HL-60 (cell line): ENCODE data around the gene ARMH2.

ENCODE experiments used
- DNase-seq, 2 experiments: peaks; one replicate each; pipeline ENCODE4 v3.0.0-alpha.2; 2010 to 2020; ENCODE audit warnings: low read depth in 1 of 2, low spot score in 1 of 2
- H3K27ac ChIP-seq: fragments of 250-450 bp; sonication (Bioruptor Pico); replicated peaks from 2 replicates; pipeline ENCODE4 v1.5.1; 2020; ENCODE audit warnings: mild to moderate bottlenecking, moderate library complexity
- H3K27me3 ChIP-seq: fragments of 250-450 bp; sonication (Bioruptor Pico); 2 replicates; pipeline ENCODE4 v1.5.1; 2021; ENCODE audit warnings: mild to moderate bottlenecking, moderate library complexity; ENCODE audit not compliant: insufficient read depth, poor library complexity, severe bottlenecking
- H3K4me3 ChIP-seq: replicated peaks from 2 replicates; pipeline ENCODE4 v1.5.1; 2011; ENCODE audit warnings: mild to moderate bottlenecking, control low read depth, low read length; ENCODE audit not compliant: insufficient read depth
- CTCF ChIP-seq: IDR thresholded peaks from one replicate; pipeline ENCODE4 v1.5.1; 2011; ENCODE audit warnings: low read length, control low read depth, inconsistent platforms; ENCODE audit not compliant: insufficient read depth
- SPI1 ChIP-seq: IDR thresholded peaks from 2 replicates; pipeline ENCODE4 v1.6.1; 2012; ENCODE audit warnings: low read depth, mild to moderate bottlenecking, borderline replicate concordance

The ARMH2 gene

GRCh38 chr6:24749297-24749696 lies 49.4 kb downstream of the ARMH2 start:
- no peak for DNase-seq
- Histone ChIP-seq H3K27ac (peak overlapping the region; percentile 45), H3K27me3 (no peaks in the 10 kb centered on the region), H3K4me3 (no peak overlapping the region)
- TF ChIP-seq CTCF (no peak), SPI1 (peak; percentile 65; the same call in 1 of the 2 replicates)
